H1 (cell line): ENCODE measurements around the gene GSTM2. TPM values are rescaled to one million over a fixed set of nuclear protein-coding genes. Genes with fewer than 3 reads are reported as not detected.

Experiments
- JUND ChIP-seq: IDR thresholded peaks from 2 replicates; pipeline ENCODE4 v1.6.1; 2011; ENCODE audit warnings: mild to moderate bottlenecking, improper control_type of control experiment, low read length
- RNF2 ChIP-seq: fragments of 200-900, 300-1000 bp; sonication (generic); IDR thresholded peaks from 2 replicates; pipeline ENCODE4 v1.7.1; 2016; ENCODE audit warnings: borderline replicate concordance, low read depth, mild to moderate bottlenecking, antibody characterized with exemption, low read length; ENCODE audit not compliant: poor library complexity, severe bottlenecking; ENCODE audit errors: missing control alignments
- SP4 ChIP-seq: IDR thresholded peaks from 2 replicates; pipeline ENCODE4 v1.6.1; 2012; ENCODE audit warnings: low read length, inconsistent platforms
- polyA plus RNA-seq, 7 experiments: library from polyadenylated mRNA; depleted of rRNA in 3 of 7; stranded (reverse) in 5 of 7; unstranded in 2 of 7; fragments of >200 nt in 5 of 7; fragments of 200-250 nt in 2 of 7; gene quantifications; 1 replicate in 5 of 7; 2 replicates in 1 of 7; 4 replicates in 1 of 7; pipeline versions ENCODE4 v1.2.1 to v1.2.3, GENCODE V29; 2011 to 2013; ENCODE audit warnings: missing spikeins in 2 of 7, mixed read lengths in 2 of 7
- total RNA-seq: library from RNA; stranded (reverse); fragmentation: NEBNext Ultra II Directional; extraction: Animal tissue kit (Norgen Biotek cat#: 25700); gene quantifications from 2 replicates; pipeline ENCODE4 v1.2.1, GENCODE V29; 2021

GSTM2 gene
- total and polyA plus RNA-seq, 2 of the 8 experiments (the other 6 are each of a cell fraction or from before 2014, with no cell fraction given) = 9.6 to 23.1 TPM

GRCh38 chr1:109712321-109712864 is 44.5 kb downstream of the GSTM2 start (continued):
- no peak for TF ChIP-seq RNF2
- no peak for TF ChIP-seq SP4
- TF ChIP-seq JUND = no peak
- TF ChIP-seq, all 59 proteins: peak for 0
